HG03575 (cell line): ENCODE data around the gene CUX1.
"Not testable (repeated sequence)": the region's sequence is repeated elsewhere in the genome, so short reads cannot be mapped to it uniquely, and the experiment has no call there.

Source experiments
- ATAC-seq: cut with Tn5 transposase; IDR thresholded peaks from one replicate; pipeline ENCODE4 v1.9.1; 2021; ENCODE audit not compliant: unreplicated experiment, insufficient number of reproducible peaks, low FRiP score; ENCODE audit errors: extremely low read depth

Gene CUX1

DNA sequence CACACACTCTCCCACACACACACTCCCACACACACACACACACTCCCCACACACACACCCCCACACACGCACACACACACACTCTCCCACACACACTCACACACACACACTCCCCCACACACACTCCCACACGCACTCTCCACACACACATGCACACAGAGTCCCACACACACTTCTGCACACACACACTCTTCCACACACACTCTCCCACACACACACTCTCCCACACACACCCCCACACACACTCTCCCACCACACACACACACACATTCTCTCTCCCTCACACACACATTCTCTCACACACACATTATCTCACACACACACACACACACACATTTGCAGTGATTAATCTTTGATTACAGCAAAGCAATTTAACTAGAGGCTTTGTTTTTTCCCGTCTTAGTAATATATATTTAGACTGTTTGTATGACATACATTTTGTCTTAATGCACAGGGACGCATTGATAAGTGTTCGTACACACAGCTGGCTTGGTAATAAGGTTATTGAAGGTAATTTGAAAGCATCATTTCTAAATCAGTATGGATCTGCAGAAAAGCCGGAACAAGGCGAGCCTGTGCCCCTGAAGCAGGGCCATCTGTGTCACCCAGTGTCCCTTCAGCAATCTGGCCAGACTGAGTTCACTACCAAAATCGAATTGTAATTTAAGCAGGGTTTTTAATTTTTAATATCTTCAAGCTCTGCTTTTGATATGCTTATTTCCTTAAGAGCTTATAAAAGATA, 399.3 kb downstream of the CUX1 start:
- ATAC-seq, result no peak

DNA sequence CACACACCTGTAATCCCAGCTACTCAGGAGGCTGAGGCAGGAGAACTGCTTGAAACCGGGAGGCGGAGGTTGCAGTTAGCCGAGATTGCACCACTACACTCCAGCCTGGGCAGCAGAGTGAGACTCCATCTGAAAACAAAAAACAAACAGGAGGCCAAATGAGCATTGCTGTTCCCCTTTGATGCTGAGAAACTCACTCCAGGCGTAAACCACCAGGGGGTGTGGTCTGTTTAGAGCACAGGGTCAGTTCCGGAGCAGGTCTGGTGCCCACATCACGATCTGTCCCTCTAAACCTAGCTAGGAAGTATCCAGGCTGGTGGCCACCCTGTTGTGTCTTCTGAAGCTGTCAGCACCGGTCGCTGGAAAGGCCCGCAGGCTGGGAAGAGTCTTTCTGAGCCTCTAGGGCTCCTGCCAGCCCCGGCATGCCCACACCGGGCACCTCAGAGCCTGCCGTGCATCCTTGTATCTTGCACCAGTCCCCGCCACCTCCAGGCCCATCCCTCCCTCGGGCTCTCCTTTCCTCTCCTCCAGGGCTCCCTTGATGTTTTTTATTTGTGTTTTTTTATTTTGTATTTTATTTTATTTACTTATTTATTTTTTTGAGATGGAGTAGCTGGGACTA, 402.9 kb downstream of the CUX1 start:
- ATAC-seq, result no peak

DNA sequence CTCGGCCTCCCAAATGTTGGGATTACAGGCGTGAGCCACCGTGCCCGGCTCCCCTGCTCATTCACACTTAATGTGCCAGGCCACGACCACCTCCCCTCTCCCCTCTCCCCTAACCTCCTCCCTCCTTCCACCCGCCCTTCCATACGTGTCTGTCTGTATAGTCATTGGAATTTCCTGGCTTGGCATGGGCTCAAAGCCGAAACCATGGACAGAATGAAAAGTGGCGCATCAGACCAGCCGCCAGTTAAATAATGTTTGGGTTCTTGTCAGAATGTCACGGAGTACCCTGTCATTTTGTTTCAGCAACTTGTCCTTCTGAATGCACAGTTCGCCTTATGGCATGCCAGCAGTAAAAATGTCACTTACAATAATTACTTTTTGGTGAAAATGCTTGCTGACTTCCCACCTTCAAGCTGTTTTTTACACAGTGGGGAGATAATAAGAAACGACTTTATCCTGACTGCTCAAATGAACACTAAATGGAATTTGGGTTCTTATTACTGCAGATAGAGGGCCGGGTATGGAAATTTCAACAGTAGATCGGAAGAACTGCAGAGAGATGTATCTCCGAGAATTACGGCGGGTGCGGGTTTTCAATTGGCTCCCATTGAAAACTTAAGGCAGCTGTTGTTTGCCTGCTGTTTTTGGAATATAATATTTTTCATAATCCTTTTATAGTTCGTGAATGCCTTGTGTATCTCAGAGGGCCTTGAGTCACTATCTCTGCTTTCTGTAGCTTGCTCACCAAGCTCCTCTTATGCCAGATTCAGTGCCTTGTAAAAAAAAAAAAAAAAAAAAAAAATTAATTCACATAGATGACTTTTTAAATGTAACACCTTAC, 403.8 kb downstream of the CUX1 start:
- ATAC-seq, result no peak

DNA sequence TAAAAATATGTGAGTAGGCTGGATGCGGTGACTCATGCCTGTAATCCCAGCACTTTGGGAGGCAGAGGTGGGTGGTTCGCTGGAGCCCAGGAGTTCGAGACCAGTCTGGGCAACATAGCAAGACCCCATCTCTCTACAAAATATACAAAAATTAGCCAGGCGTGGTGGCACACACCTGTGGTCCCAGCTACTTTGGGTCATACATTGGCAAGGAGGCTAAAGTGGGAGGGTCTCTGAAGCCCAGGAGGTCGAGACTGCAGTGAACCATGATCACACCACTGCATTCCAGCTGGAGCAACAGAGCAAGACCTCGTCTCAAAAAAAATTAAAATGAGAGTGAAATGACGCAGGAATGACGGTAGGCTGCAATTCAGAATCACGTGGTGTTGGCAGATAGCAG, 404.5 kb downstream of the CUX1 start:
- ATAC-seq, result no peak

GRCh38 chr7:102222445-102222844, 405.0 kb downstream of the CUX1 start:
- no peak for ATAC-seq

- ATAC-seq, result no peak
These were observed 405.8 kb downstream of the CUX1 start for GRCh38 chr7:102223184-102223583.

DNA sequence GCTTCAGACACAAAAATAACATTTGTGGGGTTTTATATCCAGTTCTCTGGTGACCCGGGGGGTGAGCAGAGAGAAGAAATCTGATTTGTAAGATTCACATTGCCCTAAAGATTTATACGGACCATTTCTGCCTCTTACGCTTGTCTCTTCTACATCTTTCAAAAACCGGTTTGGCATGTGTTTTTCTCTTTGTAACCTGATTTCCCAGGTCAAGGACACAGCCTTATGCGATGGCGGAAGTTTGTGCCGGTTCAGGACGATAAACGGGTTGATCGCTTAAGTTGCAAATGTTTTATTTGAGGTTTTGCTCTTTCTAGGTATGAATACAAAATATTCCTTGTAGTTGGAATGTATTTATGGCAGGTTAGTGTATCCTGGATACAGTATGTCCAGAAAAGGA, 407.6 kb downstream of the CUX1 start:
- ATAC-seq, result no peak

DNA sequence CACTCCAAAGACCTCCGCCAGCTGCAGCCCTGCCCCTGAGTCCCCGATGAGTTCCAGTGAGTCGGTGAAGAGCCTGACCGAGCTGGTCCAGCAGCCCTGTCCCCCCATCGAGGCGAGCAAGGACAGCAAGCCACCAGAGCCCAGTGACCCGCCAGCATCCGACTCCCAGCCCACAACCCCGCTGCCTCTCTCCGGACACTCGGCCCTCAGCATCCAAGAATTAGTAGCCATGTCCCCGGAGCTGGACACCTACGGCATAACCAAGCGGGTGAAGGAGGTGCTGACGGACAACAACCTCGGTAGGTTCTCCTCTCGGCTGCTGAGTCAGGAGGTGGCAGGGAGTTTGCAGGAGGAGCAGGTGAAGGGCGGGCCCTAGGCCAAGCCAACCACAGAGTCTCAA, 409.9 kb downstream of the CUX1 start:
- ATAC-seq, result no peak

- ATAC-seq, result no peak
These were observed 411.5 kb downstream of the CUX1 start for GRCh38 chr7:102228935-102229334.

DNA sequence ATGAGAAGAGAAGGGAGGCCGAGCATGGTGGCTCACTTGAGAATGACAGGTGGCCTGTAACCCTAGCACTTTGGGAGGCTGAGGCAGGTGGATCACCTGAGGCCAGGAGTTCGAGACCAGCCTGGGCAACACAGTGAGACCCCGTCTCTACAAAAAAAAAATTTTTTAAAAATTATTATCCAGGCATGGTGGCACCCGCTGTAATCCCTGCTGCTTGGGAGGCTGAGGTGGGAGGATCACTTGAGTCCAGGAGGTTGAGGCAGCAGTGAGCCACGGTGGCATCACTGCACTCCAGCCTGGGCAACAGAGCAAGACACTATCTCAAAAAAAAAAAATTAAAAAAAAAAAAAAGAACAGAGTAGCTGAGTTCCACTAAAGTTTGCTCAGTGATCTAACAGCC, 412.7 kb downstream of the CUX1 start:
- not testable (repeated sequence) for ATAC-seq

DNA sequence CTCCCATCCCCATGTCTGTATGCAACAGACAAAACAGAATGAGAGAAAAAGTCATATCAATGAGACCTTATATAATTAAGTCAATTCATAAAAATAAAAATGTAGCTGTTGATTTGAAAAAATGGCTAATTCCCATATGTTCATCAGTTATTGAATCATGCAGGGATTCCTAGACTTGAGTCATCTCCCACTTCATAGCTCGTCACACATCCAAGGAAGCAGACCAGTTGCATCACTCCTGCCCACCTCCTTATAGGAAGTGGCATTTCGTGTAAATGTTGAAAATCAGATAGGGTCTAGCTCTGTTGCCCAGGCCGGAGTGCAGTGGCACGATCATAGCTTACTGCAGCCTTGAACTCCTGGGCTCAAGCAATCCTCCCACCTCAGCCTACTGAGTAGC, 413.2 kb downstream of the CUX1 start:
- ATAC-seq, result no peak

DNA sequence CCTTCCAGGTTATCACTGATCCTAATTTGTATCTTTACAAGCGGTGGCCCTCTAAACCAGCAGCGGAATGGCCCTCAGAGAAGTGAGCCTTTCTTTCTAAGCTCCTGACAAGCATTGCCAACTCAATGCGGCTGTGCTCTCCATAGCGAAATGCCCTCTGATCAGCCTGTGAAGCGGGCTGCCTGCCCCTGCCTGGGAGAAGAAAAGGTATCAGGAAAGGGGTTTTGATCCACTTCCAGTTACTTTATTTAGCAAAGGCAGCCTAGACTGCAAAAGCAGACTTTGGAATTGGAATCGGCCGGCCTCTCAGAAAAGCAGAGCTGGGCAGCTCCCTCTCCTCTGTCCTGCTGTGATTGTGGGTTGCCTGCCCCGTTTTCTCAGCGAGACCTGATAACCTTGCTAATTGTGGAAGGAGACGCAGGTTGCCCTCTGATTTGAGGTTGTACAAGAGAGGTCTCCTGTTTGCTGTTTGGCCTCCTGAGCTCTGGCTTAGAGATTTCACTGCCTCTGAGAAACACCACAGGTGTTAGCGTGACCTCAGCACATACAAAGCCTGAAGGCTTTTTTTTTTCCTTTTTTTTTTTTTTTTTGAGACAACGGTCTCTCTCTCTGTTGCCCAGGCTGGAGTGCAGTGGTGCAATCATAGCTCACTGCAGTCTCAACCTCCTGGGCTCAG, 415.3 kb downstream of the CUX1 start:
- no peak for ATAC-seq

- ATAC-seq, result no peak
These were observed 416.7 kb downstream of the CUX1 start for GRCh38 chr7:102234131-102234530.

DNA sequence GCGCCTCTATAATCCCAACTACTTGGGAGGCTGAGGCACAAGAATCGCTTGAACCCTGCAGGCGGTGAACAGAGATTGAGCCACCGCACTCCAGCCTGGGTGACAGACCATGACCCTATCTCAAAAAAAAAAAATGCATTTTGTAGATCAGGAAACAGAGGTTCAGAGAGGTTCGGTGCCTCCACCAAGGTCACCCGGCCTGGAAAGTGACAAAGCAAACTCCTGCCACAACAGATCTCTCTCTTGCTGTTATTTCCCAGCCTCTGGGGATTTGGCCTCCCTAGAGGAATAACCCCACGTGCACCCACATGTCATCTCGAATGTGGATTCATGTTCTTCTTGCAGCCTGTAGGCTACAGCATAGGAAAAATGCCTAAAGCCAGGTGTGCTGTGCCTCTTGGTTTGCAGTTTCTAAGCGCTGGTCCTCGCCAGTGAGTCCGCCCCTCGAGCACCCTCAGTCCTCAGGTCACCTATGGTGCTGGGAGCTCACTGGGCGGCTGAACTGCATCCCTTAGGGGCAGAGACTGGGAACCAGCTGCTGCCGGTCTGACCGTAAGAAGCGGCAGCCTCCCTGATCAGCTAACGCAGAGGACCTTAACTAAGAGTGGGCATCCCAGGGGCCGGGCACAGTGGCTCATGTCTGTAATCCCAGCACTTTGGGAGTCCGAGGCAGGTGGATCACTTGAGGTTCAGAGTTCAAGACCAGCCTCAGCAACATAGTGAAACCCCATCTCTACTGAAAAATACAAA, 417.6 kb downstream of the CUX1 start:
- ATAC-seq, result no peak

DNA sequence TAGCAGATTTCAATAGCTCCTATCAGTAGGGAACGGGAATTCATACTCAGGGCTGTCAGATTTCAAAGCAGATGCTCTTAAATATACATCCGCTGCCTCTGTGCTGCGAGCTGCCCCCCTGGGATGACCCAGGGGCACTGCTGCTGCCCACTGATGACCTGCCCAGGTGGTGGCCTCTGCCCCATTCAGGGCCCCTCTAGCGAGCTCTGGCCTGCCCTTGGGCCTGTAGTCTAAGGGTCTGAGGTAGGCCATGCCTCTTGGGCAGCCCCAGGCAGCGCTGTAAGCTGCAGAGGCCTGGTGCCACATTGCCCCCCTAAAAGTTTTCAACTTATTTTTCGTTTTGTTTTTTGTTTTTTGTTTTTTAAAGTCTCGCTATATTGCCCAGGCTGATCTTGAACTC, 418.7 kb downstream of the CUX1 start:
- no peak for ATAC-seq

- no peak for ATAC-seq
These were observed 419.3 kb downstream of the CUX1 start for GRCh38 chr7:102236592-102237287.

GRCh38 chr7:102239206-102239820, 421.9 kb downstream of the CUX1 start:
- ATAC-seq, result no peak

DNA sequence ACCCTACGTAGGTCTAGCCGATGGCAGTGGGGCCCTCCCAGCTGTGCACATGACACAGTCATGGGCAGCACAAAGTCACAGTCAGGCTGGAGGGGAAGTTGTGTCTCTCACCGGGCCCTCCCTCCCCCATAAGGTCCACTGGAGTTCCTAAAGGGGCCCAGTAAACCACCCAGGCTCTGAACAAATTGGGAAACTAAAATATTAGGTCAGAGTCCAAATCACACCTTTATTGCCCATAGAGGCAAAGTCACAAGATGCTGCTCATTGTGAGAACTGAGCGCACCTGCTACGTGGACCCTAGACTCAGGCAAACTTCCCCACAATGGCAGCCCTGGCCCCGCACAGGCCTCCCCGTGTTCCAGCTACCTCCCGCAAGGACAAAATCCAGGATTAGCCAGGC, 424.0 kb downstream of the CUX1 start:
- ATAC-seq, result no peak
